NCI-H774 (cell line): ENCODE data around the gene ANOS1.
"Not testable (repeated sequence)": the region's sequence is repeated elsewhere in the genome, so short reads cannot be mapped to it uniquely, and the experiment has no call there.

Experiments used
- DNase-seq: peaks from one replicate; lab custom pipeline; 2025; lab: John Stamatoyannopoulos, UW

The ANOS1 gene

GRCh38 chrX:8607326-8607725, 124.6 kb downstream of the ANOS1 start:
- no peak for DNase-seq

- no peak for DNase-seq
These were observed 127.8 kb downstream of the ANOS1 start for GRCh38 chrX:8604131-8604530.

GRCh38 chrX:8591501-8591900, 140.4 kb downstream of the ANOS1 start:
- DNase-seq = no peak

- DNase-seq = no peak
These were observed 145.0 kb downstream of the ANOS1 start for GRCh38 chrX:8586953-8587352.

GRCh38 chrX:8579602-8580001, 152.3 kb downstream of the ANOS1 start:
- no peak for DNase-seq

GRCh38 chrX:8576821-8577220, 155.1 kb downstream of the ANOS1 start:
- no peak for DNase-seq

- DNase-seq = no peak
These were observed 166.2 kb downstream of the ANOS1 start for GRCh38 chrX:8565729-8566128.

- DNase-seq = no peak
These were observed 183.5 kb downstream of the ANOS1 start for GRCh38 chrX:8548446-8548845.

GRCh38 chrX:8546715-8547114, 185.2 kb downstream of the ANOS1 start:
- DNase-seq = no peak

- DNase-seq = no peak
These were observed 211.1 kb downstream of the ANOS1 start for GRCh38 chrX:8520791-8521190.

GRCh38 chrX:8520178-8520577, 211.8 kb downstream of the ANOS1 start:
- DNase-seq = no peak

- DNase-seq = no peak
These were observed 227.5 kb downstream of the ANOS1 start for GRCh38 chrX:8504451-8504850.

GRCh38 chrX:8502101-8502500, 229.8 kb downstream of the ANOS1 start:
- not testable (repeated sequence) for DNase-seq

- no peak for DNase-seq
These were observed 231.7 kb downstream of the ANOS1 start for GRCh38 chrX:8500203-8500602.

GRCh38 chrX:8495036-8495435, 236.9 kb downstream of the ANOS1 start:
- not testable (repeated sequence) for DNase-seq

GRCh38 chrX:8484360-8484949, 247.5 kb downstream of the ANOS1 start:
- no peak for DNase-seq
